Sigmoid colon (tissue), 4 donors: ENCODE results near the gene CTBP2.

Experiments used
- CTCF ChIP-seq, 4 experiments: fragments of 450-650 bp in 3 of 4; fragments of 200-600 bp in 1 of 4; IDR thresholded peaks; one replicate each; pipeline ENCODE4 v1.5.1; 2016 to 2019; ENCODE audit warnings: antibody characterized with exemption in 4 of 4, mild to moderate bottlenecking in 3 of 4, moderate library complexity in 2 of 4
- EP300 ChIP-seq, 4 donors: sonication (generic); formaldehyde crosslinking; IDR thresholded peaks; one replicate each; pipeline ENCODE4 v1.6.1; 2017; ENCODE audit warnings: antibody characterized with exemption in 4 of 4
- POLR2A ChIP-seq, 2 donors: fragments of 450-650 bp; IDR thresholded peaks; one replicate each; pipeline ENCODE4 v1.6.1; 2016; ENCODE audit warnings: antibody characterized with exemption in 2 of 2, mild to moderate bottlenecking in 2 of 2, moderate library complexity in 2 of 2

GRCh38 chr10:125026036-125026931 is 134.1 kb downstream of the CTBP2 start:
- TF ChIP-seq EP300 (IDR thresholded peaks at IDR 0.05) (no peak), POLR2A (IDR thresholded peaks at IDR 0.05) (no peak), CTCF (IDR thresholded peaks at IDR 0.05) (no peak)
